ENCODE data around the gene LMAN2. TPM values are rescaled to one million over a fixed set of nuclear protein-coding genes. Genes with fewer than 3 reads are reported as not detected.
A peak's percentile ranks its signal among the peaks of the same experiment; 100 is the strongest.

Gene LMAN2
- total RNA-seq, 6 donors from 2014 or later = 134 to 263 (median 177) TPM

GRCh38 chr5:177367323-177367848 lies 15.9 kb upstream of the LMAN2 start:
- peak in 1 of 2 donors; percentile 8 for ATAC-seq (ENCODE audit: low FRiP score in 2 of 2)
- TF ChIP-seq EP300 (IDR thresholded peaks at IDR 0.05) (no peak), CTCF (IDR thresholded peaks at IDR 0.05) (peak in 1 of 6 experiments; percentile 5)
- peak overlapping the region; percentile 76 to 95 (median 91) for H3K27ac ChIP-seq
- peaks cover 0 to 14% (median 0%) of the 10 kb centered on the region in 4 donors for H3K36me3 ChIP-seq
- no peak for DNase-seq
- 25 to 57% methylated on average over 8 to 46 of the region's 46 CpGs for WGBS, 2 donors
- H3K4me3 ChIP-seq = peak overlapping the region; percentile 38 to 57 (median 52)
- no peaks in the 10 kb centered on the region for H3K27me3 ChIP-seq
- peaks cover 46 to 69% (median 51%) of the 10 kb centered on the region in 4 donors for H3K4me1 ChIP-seq
- H3K9me3 ChIP-seq = no peaks in the 10 kb centered on the region

- 38 to 41% methylated on average over 27 to 36 of the region's 36 CpGs for WGBS, 2 donors
- ATAC-seq (ENCODE audit: low FRiP score in 2 of 2) = peak; percentile 87 to 88
- Histone ChIP-seq H3K27ac (peak overlapping the region; percentile 76 to 95 (median 91)), H3K36me3 (peaks cover 0 to 14% (median 0%) of the 10 kb centered on the region in 4 donors), H3K4me3 (peak overlapping the region; percentile 38 to 57 (median 52)), H3K27me3 (no peaks in the 10 kb centered on the region), H3K4me1 (peaks cover 40 to 69% (median 51%) of the 10 kb centered on the region in 4 donors), H3K9me3 (no peaks in the 10 kb centered on the region)
- DNase-seq = peak; percentile 90 to 91
- TF ChIP-seq POLR2A (IDR thresholded peaks at IDR 0.05) (peak in 1 of 4 donors; percentile 36), POLR2AphosphoS5 (IDR thresholded peaks at IDR 0.05) (peak; percentile 28 to 45), CTCF (IDR thresholded peaks at IDR 0.05) (peak in 1 of 6 experiments; percentile 4), EP300 (IDR thresholded peaks at IDR 0.05) (no peak)
These were observed 15.3 kb upstream of the LMAN2 start for GRCh38 chr5:177366528-177367322.

- H3K27ac ChIP-seq = peak overlapping the region; percentile 76 to 95 (median 91)
- WGBS, 2 donors = 79 to 91% methylated on average over 5 to 14 of the region's 14 CpGs
- no peak for ATAC-seq (ENCODE audit: low FRiP score in 2 of 2)
These were observed 14.5 kb upstream of the LMAN2 start for GRCh38 chr5:177365845-177366527.

More at GRCh38 chr5:177365845-177366527, 14.5 kb upstream of the LMAN2 start:
- Histone ChIP-seq H3K27me3 (no peaks in the 10 kb centered on the region), H3K4me3 (no peak overlapping the region), H3K9me3 (no peaks in the 10 kb centered on the region), H3K4me1 (peaks cover 32 to 66% (median 46%) of the 10 kb centered on the region in 4 donors), H3K36me3 (peaks cover 0 to 14% (median 0%) of the 10 kb centered on the region in 4 donors)
- DNase-seq = peak in 1 of 2 donors; percentile 63
- TF ChIP-seq POLR2AphosphoS5 (IDR thresholded peaks at IDR 0.05) (no peak), EP300 (IDR thresholded peaks at IDR 0.05) (no peak), POLR2A (IDR thresholded peaks at IDR 0.05) (no peak), CTCF (IDR thresholded peaks at IDR 0.05) (no peak)
